Gastroesophageal sphincter (tissue), 4 donors: ENCODE data around the gene ZMYND11. TPM values are rescaled to one million over a fixed set of nuclear protein-coding genes. Genes with fewer than 3 reads are reported as not detected.
"Not testable (repeated sequence)": the region's sequence is repeated elsewhere in the genome, so short reads cannot be mapped to it uniquely, and the experiment has no call there.

Experiments
- ATAC-seq: fragments of 150-250 bp; one replicate; pipeline ENCODE4 v1.9.1; 2016; ENCODE audit warnings: mild to moderate bottlenecking, moderate library complexity
- H3K27ac ChIP-seq, 4 donors: fragments of 200-600 bp; sonication (generic) in 3 of 4; 1 replicate in 3 of 4; 2 replicates in 1 of 4; pipeline ENCODE4 v1.5.1; 2016 to 2019
- H3K27me3 ChIP-seq: fragments of 200-600 bp; sonication (generic); one replicate; pipeline ENCODE4 v1.5.1; 2019
- H3K36me3 ChIP-seq, 2 donors: fragments of 200-600 bp; sonication (generic); one replicate each; pipeline ENCODE4 v1.5.1; 2019; ENCODE audit warnings: control low read depth in 1 of 2
- H3K4me1 ChIP-seq, 3 donors: fragments of 200-600 bp; sonication (generic); 1 replicate in 2 of 3; 2 replicates in 1 of 3; pipeline ENCODE4 v1.5.1; 2016 to 2019; ENCODE audit warnings: control low read depth in 2 of 3
- H3K4me3 ChIP-seq, 2 donors: fragments of 200-600 bp; sonication (generic); one replicate each; pipeline ENCODE4 v1.5.1; 2019; ENCODE audit warnings: mild to moderate bottlenecking in 1 of 2, moderate library complexity in 1 of 2
- H3K9me3 ChIP-seq, 3 donors: fragments of 200-600 bp; sonication (generic); one replicate each; pipeline ENCODE4 v1.5.1; 2017 to 2019; ENCODE audit warnings: control low read depth in 2 of 3
- CTCF ChIP-seq, 4 experiments: fragments of 200-600 bp in 2 of 4; fragments of 450-650 bp in 2 of 4; sonication (generic) in 1 of 4; IDR thresholded peaks; one replicate each; pipeline ENCODE4 v1.5.1; 2017 to 2019; ENCODE audit warnings: antibody characterized with exemption in 4 of 4, mild to moderate bottlenecking in 2 of 4, moderate library complexity in 2 of 4
- EP300 ChIP-seq: sonication (generic); formaldehyde crosslinking; IDR thresholded peaks from one replicate; pipeline ENCODE4 v1.6.1; 2017; ENCODE audit warnings: antibody characterized with exemption, mild to moderate bottlenecking
- POLR2A ChIP-seq, 2 donors: fragments of 450-650 bp; IDR thresholded peaks; one replicate each; pipeline ENCODE4 v1.6.1; 2017; ENCODE audit warnings: antibody characterized with exemption in 2 of 2, mild to moderate bottlenecking in 2 of 2, moderate library complexity in 1 of 2
- POLR2AphosphoS5 ChIP-seq: sonication (generic); formaldehyde crosslinking; IDR thresholded peaks from one replicate; pipeline ENCODE4 v1.6.1; 2017; ENCODE audit warnings: antibody characterized with exemption
- WGBS, 2 donors: methylation state at CpG; one replicate each; pipeline ENCODE4 v1.1.5; 2018; ENCODE audit warnings: low coverage in 1 of 2; 5-methylcytosine and 5-hydroxymethylcytosine counted together
- total RNA-seq, 4 donors: library from RNA; depleted of rRNA; stranded (reverse); fragments of >200 nt; gene quantifications; one replicate each; pipeline ENCODE4 v1.1.0, GENCODE V29; 2016

ZMYND11 gene
- total RNA-seq, 4 donors from 2014 or later = 131 to 176 (median 166) TPM

GRCh38 chr10:265816-266588, 130.7 kb downstream of the ZMYND11 start:
- not testable (repeated sequence) for H3K9me3 ChIP-seq, H3K4me3 ChIP-seq, H3K36me3 ChIP-seq, ATAC-seq, H3K27me3 ChIP-seq, H3K4me1 ChIP-seq, H3K27ac ChIP-seq
- WGBS, 2 donors = 89% methylated on average over 2 of the region's 5 CpGs; no CpG with 5 or more reads in 1 of the 2 donors

DNA sequence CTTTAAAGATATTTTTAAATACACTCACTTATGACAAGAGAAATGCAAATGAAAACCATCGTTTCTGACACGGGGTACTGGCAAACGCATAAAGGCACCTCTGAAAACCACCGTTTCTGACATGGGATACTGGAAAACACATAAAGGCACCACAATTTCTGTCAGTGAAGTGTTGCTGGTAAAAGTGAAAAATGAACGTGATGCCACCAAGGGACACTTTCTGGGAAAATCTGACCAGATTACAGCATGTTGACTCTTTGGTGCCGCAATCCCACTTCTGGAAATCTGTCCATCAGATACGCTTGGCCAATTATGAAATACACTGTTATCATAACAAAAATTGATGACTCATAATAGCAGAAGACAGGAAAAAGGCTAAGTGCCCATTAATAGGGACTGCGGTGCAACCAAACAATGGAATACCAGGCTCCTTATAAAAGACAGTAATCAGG, 131.7 kb downstream of the ZMYND11 start:
- no peak overlapping the region for H3K4me3 ChIP-seq
- no peaks in the 10 kb centered on the region for H3K27me3 ChIP-seq
- H3K36me3 ChIP-seq = no peaks in the 10 kb centered on the region
- TF ChIP-seq EP300 (no peak), POLR2A (IDR thresholded peaks at IDR 0.05) (no peak), POLR2AphosphoS5 (no peak), CTCF (IDR thresholded peaks at IDR 0.05) (no peak)
- H3K27ac ChIP-seq = no peak overlapping the region
- H3K9me3 ChIP-seq = no peaks in the 10 kb centered on the region
- H3K4me1 ChIP-seq = no peaks in the 10 kb centered on the region
- ATAC-seq = no peak
- WGBS, 2 donors = 65 to 66% methylated on average over 4 to 8 of the region's 8 CpGs

GRCh38 chr10:267705-268104, 132.4 kb downstream of the ZMYND11 start:
- no peak for ATAC-seq
- Histone ChIP-seq H3K9me3 (no peaks in the 10 kb centered on the region), H3K27me3 (no peaks in the 10 kb centered on the region), H3K27ac (no peak overlapping the region), H3K4me3 (no peak overlapping the region), H3K4me1 (no peaks in the 10 kb centered on the region), H3K36me3 (peaks cover 0 to 2% of the 10 kb centered on the region in 2 donors)
- TF ChIP-seq POLR2A (IDR thresholded peaks at IDR 0.05) = no peak
- no peak for TF ChIP-seq CTCF (IDR thresholded peaks at IDR 0.05)
- TF ChIP-seq POLR2AphosphoS5 = no peak
- no peak for TF ChIP-seq EP300
- 91 to 94% methylated on average over 11 of the region's 11 CpGs for WGBS, 2 donors

DNA sequence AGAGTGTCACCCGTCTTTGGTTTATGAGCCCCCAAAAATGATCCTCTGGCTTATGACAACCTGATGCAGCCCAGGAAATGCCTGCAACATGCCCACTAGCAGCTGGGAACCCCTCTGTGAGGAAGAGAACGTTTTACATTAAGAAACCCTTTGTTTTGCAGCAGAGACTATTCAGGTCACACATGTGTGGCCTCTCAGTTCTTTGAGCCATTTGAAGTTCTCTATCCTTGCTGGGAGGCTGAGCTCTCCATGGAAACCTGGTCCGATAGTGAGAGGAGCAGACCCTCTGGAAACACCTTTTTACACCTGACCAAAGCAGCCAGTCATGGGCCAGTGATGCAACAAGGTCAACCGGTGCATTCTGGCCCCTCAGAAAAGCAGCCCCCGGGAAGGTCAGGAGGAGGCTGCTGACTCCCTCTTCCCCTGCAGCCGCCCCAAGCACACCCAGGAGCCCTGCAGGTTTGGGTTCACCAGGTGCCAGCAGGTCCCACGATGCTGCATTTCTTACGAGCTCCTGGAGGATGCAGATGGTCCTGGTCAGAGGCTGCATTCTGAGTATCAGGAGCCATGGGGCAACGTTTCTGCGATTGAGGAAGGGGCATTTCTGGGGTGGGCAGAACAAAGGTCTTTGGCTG, 134.3 kb downstream of the ZMYND11 start:
- no peak for TF ChIP-seq EP300
- no peak for TF ChIP-seq CTCF (IDR thresholded peaks at IDR 0.05)
- TF ChIP-seq POLR2AphosphoS5 = no peak
- no peak for TF ChIP-seq POLR2A (IDR thresholded peaks at IDR 0.05)
- no peaks in the 10 kb centered on the region for H3K9me3 ChIP-seq
- peaks cover 0 to 8% of the 10 kb centered on the region in 2 donors for H3K36me3 ChIP-seq
- 67 to 84% methylated on average over 2 to 3 of the region's 10 CpGs for WGBS, 2 donors
- H3K27ac ChIP-seq = no peak overlapping the region
- no peaks in the 10 kb centered on the region for H3K27me3 ChIP-seq
- no peak overlapping the region for H3K4me3 ChIP-seq
- no peak for ATAC-seq
- H3K4me1 ChIP-seq = no peaks in the 10 kb centered on the region

DNA sequence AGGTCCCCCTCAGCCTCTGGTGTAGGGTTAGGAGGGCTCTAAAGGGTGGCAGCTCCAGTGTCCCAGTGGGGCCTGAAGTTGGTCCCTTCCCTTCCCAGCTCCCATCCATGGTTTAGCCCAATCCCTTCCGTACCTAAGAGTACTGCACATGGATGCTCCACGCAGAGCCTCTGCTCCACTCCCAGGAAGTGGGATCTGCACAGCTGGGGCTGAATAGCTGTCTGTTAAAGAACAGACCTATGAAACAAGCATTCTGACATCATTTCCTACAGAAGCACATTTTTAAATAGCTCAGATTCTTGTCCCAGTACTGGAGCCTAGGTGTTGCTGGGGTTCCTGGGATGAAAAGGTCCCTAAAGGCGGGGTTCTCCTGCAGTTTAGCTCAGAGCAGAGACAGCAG, 135.9 kb downstream of the ZMYND11 start:
- no peaks in the 10 kb centered on the region for H3K27me3 ChIP-seq
- H3K4me3 ChIP-seq = no peak overlapping the region
- H3K4me1 ChIP-seq = no peaks in the 10 kb centered on the region
- no peak for ATAC-seq
- 73% methylated on average over 2 of the region's 3 CpGs; no CpG with 5 or more reads in 1 of the 2 donors for WGBS, 2 donors
- no peak overlapping the region for H3K27ac ChIP-seq
- H3K9me3 ChIP-seq = no peaks in the 10 kb centered on the region
- peaks cover 0 to 23% of the 10 kb centered on the region in 2 donors for H3K36me3 ChIP-seq
- TF ChIP-seq POLR2A (IDR thresholded peaks at IDR 0.05) (no peak), EP300 (no peak), CTCF (IDR thresholded peaks at IDR 0.05) (no peak), POLR2AphosphoS5 (no peak)
